Effector memory CD4-positive, alpha-beta T cell (primary cell): ENCODE data around the gene TBC1D13.
"Not testable (repeated sequence)": the region's sequence is repeated elsewhere in the genome, so short reads cannot be mapped to it uniquely, and the experiment has no call there.

Experiments used
- DNase-seq, 3 donors: peaks; one replicate each; pipeline ENCODE4 v3.0.0-alpha.2; 2020
- H3K27ac ChIP-seq: 2 replicates; pipeline ENCODE4 v1.7.0; 2013; ENCODE audit warnings: mild to moderate bottlenecking, low read length, moderate library complexity; ENCODE audit not compliant: insufficient read depth, poor library complexity, severe bottlenecking
- H3K27me3 ChIP-seq: replicated peaks from 2 replicates; pipeline ENCODE4 v1.7.0; 2013; ENCODE audit warnings: mild to moderate bottlenecking, low read length; ENCODE audit not compliant: insufficient read depth, control insufficient read depth, poor library complexity, severe bottlenecking
- H3K36me3 ChIP-seq: 2 replicates; pipeline ENCODE4 v1.7.0; 2013; ENCODE audit warnings: mild to moderate bottlenecking, low read length, moderate library complexity; ENCODE audit not compliant: control insufficient read depth, insufficient read depth
- H3K4me1 ChIP-seq: 2 replicates; pipeline ENCODE4 v1.7.0; 2013; ENCODE audit warnings: low read length, mild to moderate bottlenecking; ENCODE audit not compliant: control insufficient read depth, insufficient read depth, poor library complexity, severe bottlenecking
- H3K4me3 ChIP-seq: 2 replicates; pipeline ENCODE4 v1.7.0; 2013; ENCODE audit warnings: low read length, low read depth, mild to moderate bottlenecking; ENCODE audit not compliant: insufficient read depth, poor library complexity, severe bottlenecking
- H3K9me3 ChIP-seq: 2 replicates; pipeline ENCODE4 v1.7.0; 2013; ENCODE audit warnings: mild to moderate bottlenecking, low read length, moderate library complexity; ENCODE audit not compliant: control insufficient read depth

TBC1D13 gene

DNA sequence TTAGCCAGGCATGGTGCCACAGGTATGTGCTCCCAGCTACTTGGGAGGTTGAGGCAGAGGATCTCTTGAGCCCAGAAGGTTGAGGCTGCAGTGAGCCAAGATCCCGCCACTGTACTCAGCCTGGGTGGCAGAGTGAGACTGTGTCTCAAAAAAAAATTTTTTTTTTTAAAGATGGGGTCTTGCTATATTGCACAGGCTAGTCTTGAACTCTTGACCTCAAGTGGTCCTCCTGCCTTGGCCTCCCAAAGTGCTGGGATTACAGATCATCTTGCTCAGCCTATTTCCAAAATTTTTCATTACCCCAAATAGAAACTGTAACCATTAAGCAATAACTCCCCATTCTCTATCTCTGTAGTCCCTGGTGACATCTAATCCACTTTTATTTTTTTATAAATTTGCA lies 4.4 kb upstream of the TBC1D13 start:
- Histone ChIP-seq H3K27me3 (no peaks in the 10 kb centered on the region), H3K36me3 (no peaks in the 10 kb centered on the region), H3K4me1 (peaks cover 4% of the 10 kb centered on the region), H3K4me3 (no peak overlapping the region), H3K9me3 (no peaks in the 10 kb centered on the region), H3K27ac (no peak overlapping the region)
- DNase-seq: no peak

DNA sequence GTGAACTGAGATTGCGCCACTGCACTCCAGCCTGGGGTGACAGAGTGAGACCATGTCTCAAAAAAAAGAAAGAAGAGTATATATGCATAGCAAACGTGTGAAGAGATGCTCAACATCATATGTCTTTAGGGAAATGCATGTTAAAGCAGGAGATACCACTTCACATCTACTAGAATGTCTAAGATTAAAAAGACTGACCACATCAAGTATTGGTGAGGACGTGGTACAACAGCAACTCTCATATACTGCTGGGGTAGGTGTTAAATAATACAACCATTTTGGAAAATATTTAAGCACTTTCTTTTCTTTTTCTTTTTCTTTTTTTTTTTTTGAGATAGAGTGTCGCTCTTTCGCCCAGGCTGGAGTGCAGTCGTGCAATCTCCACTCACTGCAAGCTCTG lies 1.6 kb upstream of the TBC1D13 start:
- no peaks in the 10 kb centered on the region for H3K27me3 ChIP-seq
- H3K4me3 ChIP-seq: no peak overlapping the region
- H3K27ac ChIP-seq: no peak overlapping the region
- H3K36me3 ChIP-seq: no peaks in the 10 kb centered on the region
- H3K4me1 ChIP-seq: peaks cover 12% of the 10 kb centered on the region
- no peak for DNase-seq
- no peaks in the 10 kb centered on the region for H3K9me3 ChIP-seq

GRCh38 chr9:128787659-128788058 lies 606 bp downstream of the TBC1D13 start:
- Histone ChIP-seq H3K9me3 (no peaks in the 10 kb centered on the region), H3K27ac (peak overlapping the region; percentile 79)
- DNase-seq: no peak

GRCh38 chr9:128788445-128788844 lies 1.4 kb downstream of the TBC1D13 start:
- Histone ChIP-seq H3K4me3 (no peak overlapping the region), H3K36me3 (peaks cover 28% of the 10 kb centered on the region), H3K27me3 (no peaks in the 10 kb centered on the region), H3K27ac (no peak overlapping the region), H3K9me3 (no peaks in the 10 kb centered on the region), H3K4me1 (peaks cover 12% of the 10 kb centered on the region)
- DNase-seq: no peak

More at GRCh38 chr9:128787659-128788058, 606 bp downstream of the TBC1D13 start:
- H3K36me3 ChIP-seq: peaks cover 20% of the 10 kb centered on the region
- H3K27me3 ChIP-seq: no peaks in the 10 kb centered on the region
- H3K4me3 ChIP-seq: peak overlapping the region; percentile 98
- peaks cover 12% of the 10 kb centered on the region for H3K4me1 ChIP-seq

- peaks cover 12% of the 10 kb centered on the region for H3K4me1 ChIP-seq
- no peak for DNase-seq
- peaks cover 39% of the 10 kb centered on the region for H3K36me3 ChIP-seq
- no peak overlapping the region for H3K4me3 ChIP-seq
- no peaks in the 10 kb centered on the region for H3K27me3 ChIP-seq
- H3K27ac ChIP-seq: no peak overlapping the region
- H3K9me3 ChIP-seq: no peaks in the 10 kb centered on the region
Measured at GRCh38 chr9:128790536-128790935, 3.5 kb downstream of the TBC1D13 start.

DNA sequence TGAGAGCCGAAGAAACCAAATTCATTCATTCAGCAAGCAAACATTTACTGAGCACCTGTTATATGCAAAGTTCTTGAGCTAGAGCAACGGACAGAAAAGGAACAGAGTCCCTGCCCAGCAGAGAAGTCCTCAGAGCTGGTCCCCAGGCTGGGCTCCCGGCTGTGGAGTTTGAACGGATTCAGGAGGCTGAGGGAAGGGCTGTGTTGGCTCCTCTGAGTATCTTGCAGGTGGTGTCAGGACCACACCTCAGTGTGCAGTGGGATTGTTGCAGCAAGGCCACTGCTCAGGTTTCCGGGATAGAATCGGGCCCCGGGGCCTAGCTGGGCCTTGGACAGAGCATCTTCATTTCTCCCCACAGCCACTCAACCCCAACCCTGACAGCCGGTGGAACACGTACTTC lies 5.1 kb downstream of the TBC1D13 start:
- no peaks in the 10 kb centered on the region for H3K27me3 ChIP-seq
- H3K4me3 ChIP-seq: no peak overlapping the region
- H3K4me1 ChIP-seq: peaks cover 12% of the 10 kb centered on the region
- DNase-seq: no peak
- no peaks in the 10 kb centered on the region for H3K9me3 ChIP-seq
- peaks cover 46% of the 10 kb centered on the region for H3K36me3 ChIP-seq
- no peak overlapping the region for H3K27ac ChIP-seq

- Histone ChIP-seq H3K27me3 (no peaks in the 10 kb centered on the region), H3K36me3 (peaks cover 55% of the 10 kb centered on the region), H3K27ac (no peak overlapping the region), H3K9me3 (no peaks in the 10 kb centered on the region), H3K4me1 (peaks cover 4% of the 10 kb centered on the region), H3K4me3 (no peak overlapping the region)
- DNase-seq: no peak
Measured at GRCh38 chr9:128792978-128793686, 6.1 kb downstream of the TBC1D13 start.

GRCh38 chr9:128794961-128795360 lies 7.9 kb downstream of the TBC1D13 start:
- DNase-seq, H3K4me1 ChIP-seq, H3K4me3 ChIP-seq, H3K9me3 ChIP-seq, H3K27me3 ChIP-seq, H3K27ac ChIP-seq: not testable (repeated sequence)
- peaks cover 63% of the 10 kb centered on the region for H3K36me3 ChIP-seq

DNA sequence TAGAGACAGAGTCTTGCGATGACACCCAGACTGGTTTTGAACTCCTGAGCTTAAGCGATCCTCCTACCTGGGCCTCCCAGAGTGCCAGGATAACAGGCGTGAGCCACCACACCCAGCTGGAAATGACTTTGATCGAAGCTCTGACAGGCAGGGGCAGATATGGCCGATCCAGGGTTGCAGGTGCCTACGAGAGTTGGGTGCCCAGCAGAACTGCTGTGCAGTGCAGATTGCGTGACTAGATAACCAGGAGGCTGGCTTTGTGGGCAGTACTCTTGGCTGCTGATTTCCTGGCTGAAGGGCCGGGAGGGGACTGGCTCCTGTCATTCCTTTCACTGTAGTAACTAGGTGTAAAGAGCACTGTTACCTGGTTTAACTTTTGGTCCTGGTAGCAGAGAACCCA lies 11.8 kb downstream of the TBC1D13 start:
- no peaks in the 10 kb centered on the region for H3K9me3 ChIP-seq
- peaks cover 54% of the 10 kb centered on the region for H3K36me3 ChIP-seq
- DNase-seq: no peak
- H3K4me1 ChIP-seq: no peaks in the 10 kb centered on the region
- no peak overlapping the region for H3K27ac ChIP-seq
- H3K4me3 ChIP-seq: no peak overlapping the region
- no peaks in the 10 kb centered on the region for H3K27me3 ChIP-seq

DNA sequence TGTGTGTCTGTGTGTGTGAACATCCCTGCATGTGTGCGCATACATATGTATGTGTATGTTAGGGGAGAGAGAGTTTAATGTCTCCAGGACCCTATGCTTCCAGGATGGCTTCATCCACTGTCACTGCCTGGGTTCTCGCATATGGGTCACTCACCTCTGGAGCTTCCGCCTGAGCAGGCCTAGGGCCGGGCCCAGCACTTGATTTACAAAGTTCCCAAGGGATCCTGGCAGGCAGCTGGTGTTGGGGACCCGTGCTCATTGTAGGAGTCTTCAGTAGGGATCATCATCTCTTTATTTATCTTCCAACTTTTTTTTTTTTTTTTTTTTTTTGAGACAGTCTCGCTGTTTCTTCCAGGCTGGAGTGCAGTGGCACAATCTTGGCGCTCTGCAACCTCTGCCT lies 13.0 kb downstream of the TBC1D13 start:
- no peaks in the 10 kb centered on the region for H3K27me3 ChIP-seq
- no peak for DNase-seq
- no peaks in the 10 kb centered on the region for H3K9me3 ChIP-seq
- peaks cover 55% of the 10 kb centered on the region for H3K36me3 ChIP-seq
- H3K27ac ChIP-seq: no peak overlapping the region
- H3K4me1 ChIP-seq: no peaks in the 10 kb centered on the region
- H3K4me3 ChIP-seq: no peak overlapping the region
